Measurements from ENCODE around the gene CD300LF. TPM values are rescaled to one million over a fixed set of nuclear protein-coding genes. Genes with fewer than 3 reads are reported as not detected.

The CD300LF gene
- under 1 TPM in 1 of 4 donors, not detected in 3; 0.27 TPM for total RNA-seq

GRCh38 chr17:74712756-74713155 is at the start of gene CD300LF:
Gene CD300LF, minus strand, starts transcription at chr17:74712923. Its CDS starts 57 bp downstream, at chr17:74712866.
- no peaks in the 10 kb centered on the region for H3K36me3 ChIP-seq
- H3K27me3 ChIP-seq: peaks cover 54% of the 10 kb centered on the region
- no peak for ATAC-seq
- WGBS, 2 donors (ENCODE audit: low coverage in 1 of 2): 39 to 60% methylated on average over 1 to 5 of the region's 8 CpGs
- no peaks in the 10 kb centered on the region for H3K4me1 ChIP-seq
- no peak within 1 kb of the TSS for H3K4me3 ChIP-seq
- no peak for TF ChIP-seq POLR2A (IDR thresholded peaks at IDR 0.05)
- no peaks in the 10 kb centered on the region for H3K9me3 ChIP-seq
- H3K27ac ChIP-seq: no peak within 1 kb of the TSS

GRCh38 chr17:74761931-74762330 is 49.2 kb upstream of the CD300LF start:
- TF ChIP-seq CTCF (IDR thresholded peaks at IDR 0.05) (no peak), POLR2A (IDR thresholded peaks at IDR 0.05) (no peak), POLR2AphosphoS5 (IDR thresholded peaks at IDR 0.05) (no peak), EP300 (IDR thresholded peaks at IDR 0.05) (no peak)
- H3K4me3 ChIP-seq: no peak overlapping the region
- peaks cover 8% of the 10 kb centered on the region for H3K27me3 ChIP-seq
- no peak for ATAC-seq
- H3K36me3 ChIP-seq: peaks cover 0 to 3% of the 10 kb centered on the region in 2 donors
- 87% methylated on average over 3 of the region's 11 CpGs; no CpG with 5 or more reads in 1 of the 2 donors for WGBS, 2 donors (ENCODE audit: low coverage in 1 of 2)
- no peak overlapping the region for H3K27ac ChIP-seq
- H3K9me3 ChIP-seq: no peaks in the 10 kb centered on the region
- peaks cover 0 to 65% (median 24%) of the 10 kb centered on the region in 3 donors for H3K4me1 ChIP-seq

GRCh38 chr17:74761419-74761818 is 48.7 kb upstream of the CD300LF start:
- H3K36me3 ChIP-seq: peaks cover 0 to 3% of the 10 kb centered on the region in 2 donors
- H3K9me3 ChIP-seq: no peaks in the 10 kb centered on the region
- H3K4me3 ChIP-seq: no peak overlapping the region
- peaks cover 8% of the 10 kb centered on the region for H3K27me3 ChIP-seq
- no peak for ATAC-seq
- 40% methylated on average over 2 of the region's 5 CpGs; no CpG with 5 or more reads in 1 of the 2 donors for WGBS, 2 donors (ENCODE audit: low coverage in 1 of 2)
- peak overlapping the region in 2 of 4 donors; percentile 38 to 49 for H3K27ac ChIP-seq
- H3K4me1 ChIP-seq: peaks cover 0 to 65% (median 24%) of the 10 kb centered on the region in 3 donors
- no peak for TF ChIP-seq EP300 (IDR thresholded peaks at IDR 0.05)
- TF ChIP-seq POLR2A (IDR thresholded peaks at IDR 0.05): no peak
- no peak for TF ChIP-seq POLR2AphosphoS5 (IDR thresholded peaks at IDR 0.05)
- TF ChIP-seq CTCF (IDR thresholded peaks at IDR 0.05): no peak

GRCh38 chr17:74760404-74761105 is 47.8 kb upstream of the CD300LF start:
- no peak overlapping the region for H3K4me3 ChIP-seq
- TF ChIP-seq POLR2A (IDR thresholded peaks at IDR 0.05) (no peak), CTCF (IDR thresholded peaks at IDR 0.05) (no peak), EP300 (IDR thresholded peaks at IDR 0.05) (no peak), POLR2AphosphoS5 (IDR thresholded peaks at IDR 0.05) (no peak)
- H3K27me3 ChIP-seq: peaks cover 8% of the 10 kb centered on the region
- H3K27ac ChIP-seq: peak overlapping the region in 3 of 4 donors; percentile 10 to 49 (median 38)
- H3K9me3 ChIP-seq: no peaks in the 10 kb centered on the region
- ATAC-seq: no peak
- peaks cover 0 to 3% of the 10 kb centered on the region in 2 donors for H3K36me3 ChIP-seq
- 33 to 87% methylated on average over 1 to 5 of the region's 7 CpGs for WGBS, 2 donors (ENCODE audit: low coverage in 1 of 2)
- peaks cover 0 to 65% (median 24%) of the 10 kb centered on the region in 3 donors for H3K4me1 ChIP-seq

- Histone ChIP-seq H3K9me3 (no peaks in the 10 kb centered on the region), H3K27me3 (peaks cover 8% of the 10 kb centered on the region), H3K27ac (peak overlapping the region in 2 of 4 donors; percentile 24 to 49), H3K4me3 (no peak overlapping the region), H3K36me3 (peaks cover 0 to 3% of the 10 kb centered on the region in 2 donors), H3K4me1 (peaks cover 0 to 65% (median 24%) of the 10 kb centered on the region in 3 donors)
- no peak for ATAC-seq
- WGBS, 2 donors (ENCODE audit: low coverage in 1 of 2): no CpG with 5 or more reads among the region's 10 CpGs
- TF ChIP-seq POLR2AphosphoS5 (IDR thresholded peaks at IDR 0.05) (no peak), EP300 (IDR thresholded peaks at IDR 0.05) (no peak), CTCF (IDR thresholded peaks at IDR 0.05) (no peak), POLR2A (IDR thresholded peaks at IDR 0.05) (no peak)
Measured at GRCh38 chr17:74759941-74760340, 47.2 kb upstream of the CD300LF start.

All from gastroesophageal sphincter (tissue), 4 donors.